Measurements from ENCODE around the gene PALM. TPM values are rescaled to one million over a fixed set of nuclear protein-coding genes. Genes with fewer than 3 reads are reported as not detected.

Gene PALM
- total RNA-seq, 1 experiment from 2014 or later: 10.8 TPM

- H3K9me3 ChIP-seq (ENCODE audit: low read length): no peaks in the 10 kb centered on the region
- no peaks in the 10 kb centered on the region for H3K4me1 ChIP-seq (ENCODE audit: insufficient read depth, low read length)
- ATAC-seq (no peak), DNase-seq (no peak)
- no peaks in the 10 kb centered on the region for H3K79me2 ChIP-seq (ENCODE audit: low read length)
- intact Hi-C loops (cut with micrococcal nuclease): no loop called here
- no peak overlapping the region for H3K4me3 ChIP-seq (ENCODE audit: low read length)
- H3F3A ChIP-seq (ENCODE audit: low read length, unreplicated experiment): no peaks in the 10 kb centered on the region
- POLR2A ChIA-PET (ENCODE audit: unreplicated experiment): no interaction called here
- TF ChIP-seq EZH2 (IDR thresholded peaks at IDR 0.05; ENCODE audit: low read length, unreplicated experiment) (no peak), EZH2phosphoT487 (IDR thresholded peaks at IDR 0.05; ENCODE audit: borderline replicate concordance, low read length) (no peak)
- TF ChIP-seq, protein P1, sequence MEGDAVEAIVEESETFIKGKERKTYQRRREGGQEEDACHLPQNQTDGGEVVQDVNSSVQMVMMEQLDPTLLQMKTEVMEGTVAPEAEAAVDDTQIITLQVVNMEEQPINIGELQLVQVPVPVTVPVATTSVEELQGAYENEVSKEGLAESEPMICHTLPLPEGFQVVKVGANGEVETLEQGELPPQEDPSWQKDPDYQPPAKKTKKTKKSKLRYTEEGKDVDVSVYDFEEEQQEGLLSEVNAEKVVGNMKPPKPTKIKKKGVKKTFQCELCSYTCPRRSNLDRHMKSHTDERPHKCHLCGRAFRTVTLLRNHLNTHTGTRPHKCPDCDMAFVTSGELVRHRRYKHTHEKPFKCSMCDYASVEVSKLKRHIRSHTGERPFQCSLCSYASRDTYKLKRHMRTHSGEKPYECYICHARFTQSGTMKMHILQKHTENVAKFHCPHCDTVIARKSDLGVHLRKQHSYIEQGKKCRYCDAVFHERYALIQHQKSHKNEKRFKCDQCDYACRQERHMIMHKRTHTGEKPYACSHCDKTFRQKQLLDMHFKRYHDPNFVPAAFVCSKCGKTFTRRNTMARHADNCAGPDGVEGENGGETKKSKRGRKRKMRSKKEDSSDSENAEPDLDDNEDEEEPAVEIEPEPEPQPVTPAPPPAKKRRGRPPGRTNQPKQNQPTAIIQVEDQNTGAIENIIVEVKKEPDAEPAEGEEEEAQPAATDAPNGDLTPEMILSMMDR (conservative IDR thresholded peaks at IDR 0.05; ENCODE audit: low read depth, low read length): no peak
- CTCF ChIA-PET: no interaction called here
- no peak overlapping the region for H3K9ac ChIP-seq (ENCODE audit: low read length)
- H3K27me3 ChIP-seq (ENCODE audit: low read length): no peaks in the 10 kb centered on the region
- no peak overlapping the region for H3K4me2 ChIP-seq (ENCODE audit: low read length)
- H3K36me3 ChIP-seq (ENCODE audit: low read depth, low read length): no peaks in the 10 kb centered on the region
- no peaks in the 10 kb centered on the region for H3K9me2 ChIP-seq (replicated peaks; ENCODE audit: low read length)
- no peak overlapping the region for H2AFZ ChIP-seq (ENCODE audit: low read length)
- H3K27ac ChIP-seq (ENCODE audit: low read length): no peak overlapping the region
- no TSS peak for BruUV-seq (replicated peaks)
- no peaks in the 10 kb centered on the region for H4K20me1 ChIP-seq (ENCODE audit: low read length)
Observed at GRCh38 chr19:688214-688613, 20.5 kb upstream of the PALM start.

DNA sequence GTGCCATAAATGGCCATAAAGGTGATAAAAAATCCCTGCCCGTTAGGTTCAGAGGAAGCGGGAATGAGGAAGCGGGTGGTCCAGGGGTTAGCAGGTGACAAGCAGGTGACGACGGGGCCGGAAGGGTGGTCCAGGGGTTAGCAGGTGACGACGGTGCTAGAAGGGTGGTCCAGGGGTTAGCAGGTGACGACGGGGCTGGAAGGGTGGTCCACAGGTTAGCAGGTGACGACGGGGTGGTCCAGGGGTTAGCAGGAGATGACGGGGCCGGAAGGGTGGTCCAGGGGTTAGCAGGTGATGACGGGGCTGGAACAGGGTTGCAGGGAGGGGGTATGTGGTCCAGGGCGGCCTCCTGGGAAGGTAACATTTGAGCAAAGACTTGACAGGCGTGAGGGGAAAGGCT, 19.7 kb upstream of the PALM start:
- H3K9me2 ChIP-seq (replicated peaks; ENCODE audit: low read length): no peaks in the 10 kb centered on the region

DNA sequence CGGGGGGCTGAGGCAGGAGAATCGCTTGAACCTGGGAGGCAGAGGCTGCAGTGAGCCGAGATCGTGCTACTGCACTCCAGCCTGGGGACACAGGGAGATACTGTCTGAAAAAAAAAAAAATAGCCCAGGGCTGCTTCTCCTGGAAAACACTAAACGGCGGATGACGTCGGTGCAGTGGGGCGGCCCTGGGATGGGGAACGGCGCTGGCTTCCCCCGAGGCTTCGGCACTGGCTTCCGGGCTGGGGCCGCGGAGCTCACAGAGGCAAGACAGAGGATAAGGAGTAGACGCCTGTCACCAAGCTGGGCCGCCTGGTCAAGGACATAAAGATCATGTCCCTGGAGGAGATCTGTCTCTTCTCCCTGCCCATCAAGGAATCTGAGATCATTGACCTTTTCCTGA, 18.5 kb upstream of the PALM start:
- intact Hi-C loops (cut with micrococcal nuclease): no loop called here
- no peaks in the 10 kb centered on the region for H4K20me1 ChIP-seq (ENCODE audit: low read length)
- DNase-seq: no peak
- ChIA-PET POLR2A (ENCODE audit: unreplicated experiment) (no interaction called here), CTCF (no interaction called here)
- no peak overlapping the region for H3K4me3 ChIP-seq (ENCODE audit: low read length)
- no peak for ATAC-seq
- no TSS peak for BruUV-seq (replicated peaks)
- H3K9me3 ChIP-seq (ENCODE audit: low read length): no peaks in the 10 kb centered on the region
- no peak overlapping the region for H3K4me2 ChIP-seq (ENCODE audit: low read length)
- TF ChIP-seq EZH2 (IDR thresholded peaks at IDR 0.05; ENCODE audit: low read length, unreplicated experiment) (no peak), EZH2phosphoT487 (IDR thresholded peaks at IDR 0.05; ENCODE audit: borderline replicate concordance, low read length) (no peak)
- TF ChIP-seq, protein P1 (conservative IDR thresholded peaks at IDR 0.05; ENCODE audit: low read depth, low read length): no peak
- H3K27ac ChIP-seq (ENCODE audit: low read length): no peak overlapping the region
- H3K4me1 ChIP-seq (ENCODE audit: insufficient read depth, low read length): no peaks in the 10 kb centered on the region
- H3K9me2 ChIP-seq (replicated peaks; ENCODE audit: low read length): no peaks in the 10 kb centered on the region
- no peaks in the 10 kb centered on the region for H3K36me3 ChIP-seq (ENCODE audit: low read depth, low read length)
- H3K79me2 ChIP-seq (ENCODE audit: low read length): no peaks in the 10 kb centered on the region
- no peaks in the 10 kb centered on the region for H3K27me3 ChIP-seq (ENCODE audit: low read length)
- no peak overlapping the region for H3K9ac ChIP-seq (ENCODE audit: low read length)
- no peak overlapping the region for H2AFZ ChIP-seq (ENCODE audit: low read length)
- no peaks in the 10 kb centered on the region for H3F3A ChIP-seq (ENCODE audit: low read length, unreplicated experiment)

More for the DNA sequence above, 19.7 kb upstream of the PALM start:
- intact Hi-C loops (cut with micrococcal nuclease): no loop called here
- ChIA-PET POLR2A (ENCODE audit: unreplicated experiment) (no interaction called here), CTCF (no interaction called here)
- no peaks in the 10 kb centered on the region for H3F3A ChIP-seq (ENCODE audit: low read length, unreplicated experiment)
- no peak overlapping the region for H3K27ac ChIP-seq (ENCODE audit: low read length)
- no peak overlapping the region for H2AFZ ChIP-seq (ENCODE audit: low read length)
- no TSS peak for BruUV-seq (replicated peaks)
- H3K36me3 ChIP-seq (ENCODE audit: low read depth, low read length): no peaks in the 10 kb centered on the region
- H3K4me2 ChIP-seq (ENCODE audit: low read length): no peak overlapping the region
- ATAC-seq: no peak
- H3K79me2 ChIP-seq (ENCODE audit: low read length): no peaks in the 10 kb centered on the region
- H3K27me3 ChIP-seq (ENCODE audit: low read length): no peaks in the 10 kb centered on the region
- H3K4me1 ChIP-seq (ENCODE audit: insufficient read depth, low read length): no peaks in the 10 kb centered on the region
- TF ChIP-seq EZH2phosphoT487 (IDR thresholded peaks at IDR 0.05; ENCODE audit: borderline replicate concordance, low read length) (no peak), EZH2 (IDR thresholded peaks at IDR 0.05; ENCODE audit: low read length, unreplicated experiment) (no peak)
- TF ChIP-seq, protein P1 (conservative IDR thresholded peaks at IDR 0.05; ENCODE audit: low read depth, low read length): no peak
- H3K9me3 ChIP-seq (ENCODE audit: low read length): no peaks in the 10 kb centered on the region
- H4K20me1 ChIP-seq (ENCODE audit: low read length): no peaks in the 10 kb centered on the region
- H3K4me3 ChIP-seq (ENCODE audit: low read length): no peak overlapping the region
- DNase-seq: no peak
- no peak overlapping the region for H3K9ac ChIP-seq (ENCODE audit: low read length)

Data from PC-3 (cell line).